Body of pancreas (tissue), 4 donors: Measurements from ENCODE around the gene IFNGR1.
"Not testable (repeated sequence)": the region's sequence is repeated elsewhere in the genome, so short reads cannot be mapped to it uniquely, and the experiment has no call there.

Experiments used
- POLR2A ChIP-seq, 3 donors: fragments of 450-650 bp; IDR thresholded peaks; one replicate each; pipeline ENCODE4 v1.6.1; 2016; ENCODE audit warnings: antibody characterized with exemption in 3 of 3, mild to moderate bottlenecking in 2 of 3
- TF ChIP-seq, protein P1 (sequence below), 7 experiments: fragments of 450-650 bp in 4 of 7; fragments of 200-600 bp in 3 of 7; sonication (generic) in 3 of 7; IDR thresholded peaks; one replicate each; pipeline ENCODE4 v1.5.1; 2016 to 2019; ENCODE audit warnings: antibody characterized with exemption in 7 of 7

- TF ChIP-seq, protein P1, sequence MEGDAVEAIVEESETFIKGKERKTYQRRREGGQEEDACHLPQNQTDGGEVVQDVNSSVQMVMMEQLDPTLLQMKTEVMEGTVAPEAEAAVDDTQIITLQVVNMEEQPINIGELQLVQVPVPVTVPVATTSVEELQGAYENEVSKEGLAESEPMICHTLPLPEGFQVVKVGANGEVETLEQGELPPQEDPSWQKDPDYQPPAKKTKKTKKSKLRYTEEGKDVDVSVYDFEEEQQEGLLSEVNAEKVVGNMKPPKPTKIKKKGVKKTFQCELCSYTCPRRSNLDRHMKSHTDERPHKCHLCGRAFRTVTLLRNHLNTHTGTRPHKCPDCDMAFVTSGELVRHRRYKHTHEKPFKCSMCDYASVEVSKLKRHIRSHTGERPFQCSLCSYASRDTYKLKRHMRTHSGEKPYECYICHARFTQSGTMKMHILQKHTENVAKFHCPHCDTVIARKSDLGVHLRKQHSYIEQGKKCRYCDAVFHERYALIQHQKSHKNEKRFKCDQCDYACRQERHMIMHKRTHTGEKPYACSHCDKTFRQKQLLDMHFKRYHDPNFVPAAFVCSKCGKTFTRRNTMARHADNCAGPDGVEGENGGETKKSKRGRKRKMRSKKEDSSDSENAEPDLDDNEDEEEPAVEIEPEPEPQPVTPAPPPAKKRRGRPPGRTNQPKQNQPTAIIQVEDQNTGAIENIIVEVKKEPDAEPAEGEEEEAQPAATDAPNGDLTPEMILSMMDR (IDR thresholded peaks at IDR 0.05), result not testable (repeated sequence)
- not testable (repeated sequence) for TF ChIP-seq POLR2A (IDR thresholded peaks at IDR 0.05)
Observed at GRCh38 chr6:137207457-137207856, 11.7 kb downstream of the IFNGR1 start.
